GM21515 (cell line): ENCODE measurements around the gene NHERF1.

ENCODE experiments used
- ATAC-seq: cut with Tn5 transposase; IDR thresholded peaks from one replicate; pipeline ENCODE4 v1.9.1; 2021; ENCODE audit not compliant: unreplicated experiment

Gene NHERF1

GRCh38 chr17:74748529-74749278, at the start of gene NHERF1:
NHERF1 (plus strand) TSS chr17:74748628; CDS start chr17:74748847, 219 bp downstream.
- peak; percentile 82 for ATAC-seq

GRCh38 chr17:74699236-74699635, 49.2 kb upstream of the NHERF1 start:
- no peak for ATAC-seq

GRCh38 chr17:74702116-74702871, 46.1 kb upstream of the NHERF1 start:
- ATAC-seq, result no peak

GRCh38 chr17:74703311-74703710, 45.1 kb upstream of the NHERF1 start:
- ATAC-seq, result no peak

DNA sequence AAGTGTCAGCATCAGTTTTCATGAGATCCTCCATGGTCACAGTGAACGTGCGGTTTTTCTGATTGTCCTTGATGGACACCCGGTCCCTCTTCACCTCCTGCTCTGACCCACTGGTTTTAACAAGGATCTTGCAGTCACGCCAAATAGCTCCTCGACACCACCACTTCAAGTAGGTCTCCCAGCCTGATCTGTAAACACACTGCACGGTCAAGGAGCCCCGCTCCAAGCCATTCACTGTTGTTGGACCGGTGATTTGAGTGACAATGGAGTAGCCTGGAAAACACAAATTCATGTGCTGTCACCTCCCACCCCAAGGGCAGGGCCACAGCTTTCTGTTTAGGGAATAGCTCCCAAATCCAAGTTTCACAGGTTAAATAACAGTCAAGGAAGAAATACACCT, 43.9 kb upstream of the NHERF1 start:
- ATAC-seq, result no peak

- no peak for ATAC-seq
These were observed 37.2 kb upstream of the NHERF1 start for GRCh38 chr17:74711058-74711824.

DNA sequence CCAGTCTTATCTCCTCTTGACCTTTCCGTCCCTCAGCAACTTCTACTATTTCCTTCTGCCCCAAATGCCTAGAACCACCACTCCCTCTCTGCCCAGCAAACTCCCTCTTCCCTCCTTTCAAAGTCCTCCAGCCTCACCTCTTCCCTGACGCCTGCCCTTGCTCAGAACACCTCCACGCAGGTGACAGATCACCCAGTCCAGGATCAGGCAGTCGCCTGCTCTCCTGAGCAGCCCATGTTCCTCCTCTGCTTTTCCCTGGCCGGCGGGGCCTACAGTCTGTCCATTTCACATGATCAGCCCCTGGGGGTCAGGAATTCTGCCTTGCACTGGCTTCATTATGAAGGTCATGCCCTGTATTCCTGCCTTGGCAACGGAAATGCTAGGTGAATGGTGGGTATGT, 36.1 kb upstream of the NHERF1 start:
- no peak for ATAC-seq

- no peak for ATAC-seq
These were observed 35.7 kb upstream of the NHERF1 start, which contains the start of gene CD300LF for GRCh38 chr17:74712756-74713155. CD300LF (minus strand) TSS chr17:74712923; CDS start chr17:74712866, 57 bp downstream.

DNA sequence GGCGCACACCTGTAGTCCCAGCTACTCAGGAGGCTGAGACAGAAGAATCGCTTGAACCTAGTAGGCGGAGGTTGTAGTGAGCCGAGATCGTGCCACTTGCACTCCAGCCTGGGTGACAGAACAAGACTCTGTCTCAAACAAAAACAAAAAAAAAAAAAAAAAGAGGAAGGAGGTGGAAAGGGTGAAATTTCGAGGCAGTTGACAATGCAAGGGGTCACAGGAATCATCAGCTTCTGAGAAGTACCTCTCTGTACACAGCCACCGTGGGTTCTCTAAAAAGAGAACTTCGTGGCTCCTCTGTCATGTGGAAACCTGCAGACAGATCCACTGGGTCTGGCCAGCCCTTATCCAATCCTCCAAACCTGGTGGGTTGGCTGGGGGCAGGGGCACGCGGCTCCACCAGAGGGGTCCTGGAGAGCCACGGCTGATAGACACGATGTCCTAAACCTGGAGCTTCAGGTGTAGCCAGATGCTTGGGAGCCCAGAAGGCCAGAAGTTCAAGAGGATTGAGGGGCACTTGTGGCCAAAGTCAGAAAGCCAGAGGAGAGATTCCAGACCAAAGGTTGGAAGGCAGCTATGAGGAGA, 35.2 kb upstream of the NHERF1 start:
- no peak for ATAC-seq

DNA sequence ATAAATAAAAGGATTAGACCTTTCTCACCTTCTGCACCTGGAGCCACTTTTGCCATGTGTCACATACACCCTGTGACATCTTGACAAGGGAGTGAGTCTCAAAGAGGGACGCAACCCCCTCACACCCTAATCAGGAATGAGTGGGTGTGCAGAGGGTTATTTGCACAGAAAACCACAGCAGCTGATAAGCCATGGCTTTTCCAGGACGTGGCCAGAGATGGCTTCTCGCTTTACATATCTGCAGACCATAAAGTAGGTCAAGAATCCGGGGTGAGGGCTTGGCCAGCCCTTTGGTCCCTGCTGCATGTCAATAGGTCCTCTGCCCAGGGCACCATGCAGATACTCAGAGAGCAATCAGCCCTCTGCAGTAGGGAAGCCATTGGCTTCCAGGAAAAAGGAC, 33.3 kb upstream of the NHERF1 start:
- ATAC-seq, result no peak

DNA sequence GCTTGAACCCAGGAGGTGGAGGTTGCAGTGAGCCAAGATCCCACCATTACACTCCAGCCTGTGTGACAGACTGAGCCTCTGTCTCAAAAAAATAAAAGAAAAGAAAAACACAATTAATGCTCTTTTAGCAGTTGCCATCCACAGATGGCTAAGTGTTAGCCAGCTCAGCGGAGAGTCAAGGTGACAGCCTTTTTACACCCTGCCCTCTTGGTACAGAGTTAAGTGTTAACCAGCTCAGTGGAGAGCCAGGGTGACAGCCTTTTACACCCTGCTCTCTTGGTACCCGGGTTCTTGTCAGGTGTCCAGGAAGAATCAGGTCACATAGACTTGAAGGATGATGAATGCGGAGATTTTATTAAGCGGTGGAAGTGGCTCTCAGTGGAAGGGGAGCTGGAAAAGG, 27.9 kb upstream of the NHERF1 start:
- ATAC-seq, result no peak

- ATAC-seq, result no peak
These were observed 25.6 kb upstream of the NHERF1 start for GRCh38 chr17:74722782-74723181.

DNA sequence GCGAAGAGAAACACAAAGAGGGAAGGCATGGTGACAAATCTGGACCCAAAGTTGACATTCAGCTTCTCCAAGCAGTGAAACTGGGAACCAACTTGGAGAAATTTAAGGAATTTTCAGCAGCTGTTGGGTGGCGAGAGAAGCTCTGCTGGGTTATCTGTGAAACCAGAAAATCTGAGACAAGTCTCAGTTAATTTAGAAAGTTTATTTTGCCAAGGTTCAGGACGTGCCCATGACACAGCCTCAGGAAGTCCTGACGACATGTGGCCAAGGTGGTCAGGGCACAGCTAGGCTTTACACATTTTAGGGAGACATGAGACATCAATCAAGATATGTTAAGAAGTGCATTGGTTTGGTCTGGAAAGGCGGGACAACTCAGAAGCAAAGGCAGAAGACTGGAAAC, 24.5 kb upstream of the NHERF1 start:
- no peak for ATAC-seq

GRCh38 chr17:74725111-74725510, 23.3 kb upstream of the NHERF1 start:
- no peak for ATAC-seq

DNA sequence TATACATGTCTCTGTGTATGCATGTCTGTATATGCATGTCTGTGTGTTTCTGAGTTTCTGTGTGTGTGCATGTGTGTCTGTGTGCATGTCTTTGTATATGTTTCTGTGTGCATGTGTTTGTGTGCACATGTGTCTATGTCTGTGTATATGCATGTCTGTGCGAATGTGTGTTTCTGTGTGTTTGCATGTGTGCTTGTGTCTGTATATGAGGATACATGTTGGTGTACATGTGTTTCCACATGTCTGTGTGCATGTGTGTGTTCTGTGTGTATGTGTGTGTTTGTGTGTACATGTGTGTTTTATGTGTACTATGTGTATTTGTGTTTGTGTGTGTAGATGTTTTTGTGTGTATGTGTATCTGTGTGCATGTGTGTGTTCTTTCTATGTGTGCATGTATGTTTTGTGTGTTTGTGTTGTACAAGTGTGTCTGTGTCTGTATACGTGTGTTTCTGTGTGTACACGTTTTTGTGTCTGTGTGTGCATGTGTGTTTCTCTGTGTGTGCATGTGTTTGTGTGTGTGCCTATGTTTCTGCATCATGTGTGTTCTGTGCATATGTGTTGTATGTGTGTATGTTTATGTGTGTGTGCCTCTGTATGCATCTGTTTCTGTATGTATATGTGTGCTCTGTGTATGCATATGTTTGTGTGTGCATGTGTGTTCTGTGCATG, 20.3 kb upstream of the NHERF1 start:
- ATAC-seq, result no peak

DNA sequence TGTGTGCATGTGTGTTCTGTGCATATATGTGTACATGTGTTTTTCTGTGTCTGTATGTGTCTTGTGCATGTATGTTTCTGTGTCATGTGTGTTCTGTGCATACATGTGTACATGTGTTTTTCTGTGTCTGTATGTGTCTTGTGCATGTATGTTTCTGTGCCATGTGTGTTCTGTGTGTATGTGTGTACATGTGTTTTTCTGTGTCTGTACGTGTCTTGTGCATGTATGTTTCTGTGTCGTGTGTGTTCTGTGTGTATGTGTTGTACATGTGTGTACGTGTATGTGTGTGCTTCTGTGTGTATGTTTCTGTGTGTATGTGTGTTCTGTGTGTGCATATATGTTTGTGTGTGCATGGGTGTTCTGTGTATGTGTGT, 19.7 kb upstream of the NHERF1 start:
- no peak for ATAC-seq

- ATAC-seq, result no peak
These were observed 19.1 kb upstream of the NHERF1 start for GRCh38 chr17:74729368-74729767.

DNA sequence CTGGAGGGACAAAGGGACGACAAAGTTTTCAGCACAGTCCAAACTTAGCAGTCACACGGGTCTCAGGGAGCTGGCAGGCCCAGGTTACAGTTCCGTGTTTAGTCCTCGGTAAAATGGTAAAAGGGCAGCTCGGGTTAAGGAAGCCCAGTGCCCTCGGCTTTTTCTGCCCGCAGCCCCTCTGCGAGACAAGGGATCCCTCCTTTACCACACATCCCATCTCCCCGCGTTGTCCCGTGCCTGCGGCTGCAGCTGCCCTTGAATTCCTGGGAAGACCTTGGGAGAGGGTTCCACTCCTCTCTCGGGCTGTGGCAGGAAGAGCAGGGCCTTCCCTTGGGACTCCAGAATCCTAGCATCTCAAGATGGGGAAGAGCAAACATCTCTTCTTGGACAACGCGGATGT, 18.6 kb upstream of the NHERF1 start:
- no peak for ATAC-seq

- ATAC-seq, result no peak
These were observed 17.7 kb upstream of the NHERF1 start for GRCh38 chr17:74730491-74731346.

GRCh38 chr17:74731347-74731605, 17.2 kb upstream of the NHERF1 start:
- no peak for ATAC-seq
